Stimulated activated CD4-positive, alpha-beta T cell treated with anti-CD3 and anti-CD28 coated beads, Interleukin-1b, Interleukin-23, amount 100 ng/mL, for 1 hour (primary cell): ENCODE measurements around the gene RAB11FIP5.

Source experiments
- DNase-seq, 2 donors: peaks; one replicate each; pipeline ENCODE4 v3.0.0-alpha.2; 2020; ENCODE audit warnings: low read depth in 2 of 2

RAB11FIP5 gene

GRCh38 chr2:73033766-73034381 lies 78.9 kb downstream of the RAB11FIP5 start:
- no peak for DNase-seq

- DNase-seq, result no peak
These were observed 79.5 kb downstream of the RAB11FIP5 start for GRCh38 chr2:73033142-73033765.

GRCh38 chr2:73032702-73033097 lies 80.0 kb downstream of the RAB11FIP5 start:
- DNase-seq, result no peak

GRCh38 chr2:73031725-73032701 lies 80.7 kb downstream of the RAB11FIP5 start:
- no peak for DNase-seq

- no peak for DNase-seq
These were observed 81.6 kb downstream of the RAB11FIP5 start for GRCh38 chr2:73031095-73031678.

- no peak for DNase-seq
These were observed 83.9 kb downstream of the RAB11FIP5 start for GRCh38 chr2:73028841-73029240.

GRCh38 chr2:73027340-73027739 lies 85.4 kb downstream of the RAB11FIP5 start:
- no peak for DNase-seq

GRCh38 chr2:73023497-73023896 lies 89.3 kb downstream of the RAB11FIP5 start:
- no peak for DNase-seq
